ENCODE measurements around the gene MXRA8.

Gene MXRA8

DNA sequence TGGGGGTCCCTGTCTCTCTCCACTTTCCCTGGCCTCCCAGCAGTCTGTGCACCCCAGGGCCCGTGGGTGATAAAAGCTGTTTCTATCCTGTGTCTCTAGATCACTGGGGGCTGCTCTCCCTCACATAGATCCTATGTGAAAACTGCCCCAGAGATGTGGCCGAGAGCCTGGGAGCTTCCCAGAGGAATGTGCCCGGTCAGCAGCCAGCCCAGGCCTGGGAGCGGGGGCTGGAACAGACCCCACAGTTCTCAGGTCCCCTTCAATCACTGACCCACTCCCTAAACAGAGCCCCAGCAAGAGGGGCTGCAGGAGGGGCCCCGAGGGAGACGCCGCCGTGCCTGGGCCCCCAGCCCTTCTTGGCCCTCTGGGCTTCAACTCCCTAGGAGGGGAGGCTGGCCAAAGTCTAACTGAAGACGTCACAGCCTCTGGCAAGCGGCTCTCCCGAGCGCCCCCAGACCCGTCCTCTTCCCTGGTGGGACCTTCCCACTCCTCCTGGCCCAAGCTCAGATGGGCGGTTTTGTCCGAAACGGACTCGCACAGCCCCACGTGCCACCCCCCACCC is 403 bp downstream of the MXRA8 start:
- DNase-seq (ENCODE audit: low read depth in 1 of 2, low spot score in 1 of 2): no peak
- TF ChIP-seq POLR2AphosphoS5 (IDR thresholded peaks at IDR 0.05; ENCODE audit: low read depth): no peak
- TF ChIP-seq GABPA (IDR thresholded peaks at IDR 0.05; ENCODE audit: low read depth): no peak
- TF ChIP-seq, protein P1, sequence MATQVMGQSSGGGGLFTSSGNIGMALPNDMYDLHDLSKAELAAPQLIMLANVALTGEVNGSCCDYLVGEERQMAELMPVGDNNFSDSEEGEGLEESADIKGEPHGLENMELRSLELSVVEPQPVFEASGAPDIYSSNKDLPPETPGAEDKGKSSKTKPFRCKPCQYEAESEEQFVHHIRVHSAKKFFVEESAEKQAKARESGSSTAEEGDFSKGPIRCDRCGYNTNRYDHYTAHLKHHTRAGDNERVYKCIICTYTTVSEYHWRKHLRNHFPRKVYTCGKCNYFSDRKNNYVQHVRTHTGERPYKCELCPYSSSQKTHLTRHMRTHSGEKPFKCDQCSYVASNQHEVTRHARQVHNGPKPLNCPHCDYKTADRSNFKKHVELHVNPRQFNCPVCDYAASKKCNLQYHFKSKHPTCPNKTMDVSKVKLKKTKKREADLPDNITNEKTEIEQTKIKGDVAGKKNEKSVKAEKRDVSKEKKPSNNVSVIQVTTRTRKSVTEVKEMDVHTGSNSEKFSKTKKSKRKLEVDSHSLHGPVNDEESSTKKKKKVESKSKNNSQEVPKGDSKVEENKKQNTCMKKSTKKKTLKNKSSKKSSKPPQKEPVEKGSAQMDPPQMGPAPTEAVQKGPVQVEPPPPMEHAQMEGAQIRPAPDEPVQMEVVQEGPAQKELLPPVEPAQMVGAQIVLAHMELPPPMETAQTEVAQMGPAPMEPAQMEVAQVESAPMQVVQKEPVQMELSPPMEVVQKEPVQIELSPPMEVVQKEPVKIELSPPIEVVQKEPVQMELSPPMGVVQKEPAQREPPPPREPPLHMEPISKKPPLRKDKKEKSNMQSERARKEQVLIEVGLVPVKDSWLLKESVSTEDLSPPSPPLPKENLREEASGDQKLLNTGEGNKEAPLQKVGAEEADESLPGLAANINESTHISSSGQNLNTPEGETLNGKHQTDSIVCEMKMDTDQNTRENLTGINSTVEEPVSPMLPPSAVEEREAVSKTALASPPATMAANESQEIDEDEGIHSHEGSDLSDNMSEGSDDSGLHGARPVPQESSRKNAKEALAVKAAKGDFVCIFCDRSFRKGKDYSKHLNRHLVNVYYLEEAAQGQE (IDR thresholded peaks at IDR 0.05; ENCODE audit: insufficient replicate concordance, low read depth): no peak
- TF ChIP-seq SPI1 (IDR thresholded peaks at IDR 0.05; ENCODE audit: borderline replicate concordance, low read depth): no peak
- TF ChIP-seq, protein P2, sequence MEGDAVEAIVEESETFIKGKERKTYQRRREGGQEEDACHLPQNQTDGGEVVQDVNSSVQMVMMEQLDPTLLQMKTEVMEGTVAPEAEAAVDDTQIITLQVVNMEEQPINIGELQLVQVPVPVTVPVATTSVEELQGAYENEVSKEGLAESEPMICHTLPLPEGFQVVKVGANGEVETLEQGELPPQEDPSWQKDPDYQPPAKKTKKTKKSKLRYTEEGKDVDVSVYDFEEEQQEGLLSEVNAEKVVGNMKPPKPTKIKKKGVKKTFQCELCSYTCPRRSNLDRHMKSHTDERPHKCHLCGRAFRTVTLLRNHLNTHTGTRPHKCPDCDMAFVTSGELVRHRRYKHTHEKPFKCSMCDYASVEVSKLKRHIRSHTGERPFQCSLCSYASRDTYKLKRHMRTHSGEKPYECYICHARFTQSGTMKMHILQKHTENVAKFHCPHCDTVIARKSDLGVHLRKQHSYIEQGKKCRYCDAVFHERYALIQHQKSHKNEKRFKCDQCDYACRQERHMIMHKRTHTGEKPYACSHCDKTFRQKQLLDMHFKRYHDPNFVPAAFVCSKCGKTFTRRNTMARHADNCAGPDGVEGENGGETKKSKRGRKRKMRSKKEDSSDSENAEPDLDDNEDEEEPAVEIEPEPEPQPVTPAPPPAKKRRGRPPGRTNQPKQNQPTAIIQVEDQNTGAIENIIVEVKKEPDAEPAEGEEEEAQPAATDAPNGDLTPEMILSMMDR (IDR thresholded peaks at IDR 0.05; ENCODE audit: insufficient read depth, low read length): no peak
- no peak overlapping the region for H3K4me3 ChIP-seq (replicated peaks; ENCODE audit: insufficient read depth, low read length)
- no peak overlapping the region for H3K27ac ChIP-seq (replicated peaks)
- H3K27me3 ChIP-seq (ENCODE audit: insufficient read depth, poor library complexity, severe bottlenecking): peaks cover 38% of the 10 kb centered on the region

DNA sequence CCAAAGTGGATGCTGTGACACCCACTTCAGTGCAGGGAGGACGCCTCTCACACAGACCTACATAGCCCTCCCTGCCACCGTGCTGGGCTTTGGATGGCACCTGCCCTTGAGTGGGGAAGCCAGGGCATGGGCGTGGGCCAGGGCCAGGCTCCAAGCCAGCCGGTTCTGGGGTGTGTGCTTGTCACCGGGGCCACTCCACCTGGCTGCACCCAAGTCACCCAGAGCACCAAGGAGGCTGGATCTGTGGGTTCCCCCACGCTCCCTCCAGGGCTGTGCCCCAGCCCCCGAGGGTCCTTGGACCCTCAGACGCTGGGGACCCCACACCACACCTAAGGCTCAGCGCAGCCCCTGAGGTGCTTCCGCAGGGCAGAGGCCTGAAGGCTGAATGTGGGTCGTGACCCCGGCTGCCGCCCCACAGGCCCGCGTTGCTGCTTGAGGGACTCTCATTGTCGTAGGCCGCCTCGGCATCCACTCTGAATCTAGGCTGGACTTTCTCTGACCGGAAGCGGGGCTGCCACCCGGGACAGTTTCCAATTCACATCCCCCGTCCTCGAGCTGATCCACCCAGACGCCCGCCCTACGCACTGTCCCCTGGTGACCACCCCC is 1.5 kb downstream of the MXRA8 start:
- Histone ChIP-seq H3K27me3 (ENCODE audit: insufficient read depth, poor library complexity, severe bottlenecking) (peaks cover 47% of the 10 kb centered on the region), H3K27ac (replicated peaks) (no peak overlapping the region), H3K4me3 (replicated peaks; ENCODE audit: insufficient read depth, low read length) (no peak overlapping the region)
- no peak for DNase-seq (ENCODE audit: low read depth in 1 of 2, low spot score in 1 of 2)
- TF ChIP-seq, protein P2 (IDR thresholded peaks at IDR 0.05; ENCODE audit: insufficient read depth, low read length): no peak
- TF ChIP-seq GABPA (IDR thresholded peaks at IDR 0.05; ENCODE audit: low read depth): no peak
- no peak for TF ChIP-seq POLR2AphosphoS5 (IDR thresholded peaks at IDR 0.05; ENCODE audit: low read depth)
- no peak for TF ChIP-seq SPI1 (IDR thresholded peaks at IDR 0.05; ENCODE audit: borderline replicate concordance, low read depth)

DNA sequence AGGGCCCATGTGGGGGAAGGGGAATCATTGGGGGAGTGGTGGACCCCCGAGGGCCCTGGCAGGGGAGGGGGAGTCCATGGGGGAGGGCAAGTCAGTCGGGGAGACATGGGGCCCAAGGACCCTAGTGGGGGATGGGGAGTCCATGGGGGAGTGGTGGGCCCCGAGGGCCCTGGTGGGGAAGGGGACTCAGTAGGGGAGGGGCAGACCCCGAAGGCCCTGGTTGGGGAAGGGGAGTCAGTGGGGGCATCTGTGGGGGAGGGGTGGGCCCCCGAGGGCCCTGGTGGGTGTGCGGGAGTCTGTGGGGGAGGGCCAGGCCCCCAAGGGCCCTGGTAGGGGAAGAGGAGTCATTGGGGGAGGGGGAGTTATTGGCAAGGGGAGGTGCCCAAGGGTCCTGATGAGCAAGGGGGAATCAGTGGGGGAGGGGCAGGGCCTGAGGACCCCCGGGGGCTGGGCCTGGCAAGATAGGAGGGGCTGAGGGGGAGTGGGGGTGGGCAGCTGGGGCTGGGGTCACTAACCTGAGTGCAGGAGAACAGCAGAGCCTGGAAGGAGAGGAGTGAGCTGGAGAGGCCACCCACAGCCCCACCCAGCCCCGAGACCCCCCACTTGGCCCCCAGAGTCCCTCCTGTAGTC is 2.1 kb downstream of the MXRA8 start:
- Histone ChIP-seq H3K27ac (replicated peaks) (no peak overlapping the region), H3K27me3 (ENCODE audit: insufficient read depth, poor library complexity, severe bottlenecking) (peaks cover 51% of the 10 kb centered on the region), H3K4me3 (replicated peaks; ENCODE audit: insufficient read depth, low read length) (no peak overlapping the region)
- DNase-seq (ENCODE audit: low read depth in 1 of 2, low spot score in 1 of 2): no peak
- TF ChIP-seq, protein P1 (IDR thresholded peaks at IDR 0.05; ENCODE audit: insufficient replicate concordance, low read depth): no peak
- TF ChIP-seq, protein P2 (IDR thresholded peaks at IDR 0.05; ENCODE audit: insufficient read depth, low read length): no peak
- TF ChIP-seq POLR2AphosphoS5 (IDR thresholded peaks at IDR 0.05; ENCODE audit: low read depth) (no peak), SPI1 (IDR thresholded peaks at IDR 0.05; ENCODE audit: borderline replicate concordance, low read depth) (no peak), GABPA (IDR thresholded peaks at IDR 0.05; ENCODE audit: low read depth) (no peak)
